ENCODE measurements around the gene PPP1R14B. TPM values are rescaled to one million over a fixed set of nuclear protein-coding genes. Genes with fewer than 3 reads are reported as not detected.

Gene PPP1R14B
- total and polyA plus RNA-seq, 2 of the 13 experiments (the other 11 are each of a cell fraction or from before 2014, with no cell fraction given) = 110 to 148 TPM

DNA sequence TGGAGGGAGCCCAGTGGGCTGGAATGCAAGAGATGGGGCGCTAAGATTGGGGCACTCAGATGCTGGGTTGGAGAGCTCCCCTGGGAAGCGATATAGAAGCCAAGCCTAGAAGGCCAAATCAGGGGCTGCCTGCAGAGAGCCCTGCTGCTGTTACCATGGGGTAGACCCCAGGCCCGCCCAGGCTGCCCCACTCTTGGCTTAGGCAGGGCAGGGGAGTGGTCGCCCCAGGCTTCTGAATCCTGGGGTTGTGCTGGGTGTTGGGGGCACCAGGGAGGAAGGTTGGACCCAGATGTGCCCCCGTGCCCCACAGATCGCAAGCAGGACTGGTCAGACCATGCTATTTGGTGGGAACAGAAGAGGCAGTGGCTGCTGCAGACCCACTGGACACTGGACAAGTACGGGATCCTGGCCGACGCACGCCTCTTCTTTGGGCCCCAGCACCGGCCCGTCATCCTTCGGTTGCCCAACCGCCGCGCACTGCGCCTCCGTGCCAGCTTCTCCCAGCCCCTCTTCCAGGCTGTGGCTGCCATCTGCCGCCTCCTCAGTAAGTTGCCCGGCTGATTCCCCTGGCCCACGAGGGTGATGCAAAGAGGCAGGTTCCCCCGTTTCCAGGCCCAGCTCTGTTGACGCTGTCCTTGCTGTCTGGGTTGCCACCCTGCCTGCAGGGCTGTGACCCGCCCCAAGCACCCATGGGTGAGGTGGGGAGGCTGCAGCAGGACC is 36.3 kb downstream of the PPP1R14B start (continued):
- TF ChIP-seq MIER2 (CRISPR knock-in tag; IDR thresholded peaks at IDR 0.05) = no peak

DNA sequence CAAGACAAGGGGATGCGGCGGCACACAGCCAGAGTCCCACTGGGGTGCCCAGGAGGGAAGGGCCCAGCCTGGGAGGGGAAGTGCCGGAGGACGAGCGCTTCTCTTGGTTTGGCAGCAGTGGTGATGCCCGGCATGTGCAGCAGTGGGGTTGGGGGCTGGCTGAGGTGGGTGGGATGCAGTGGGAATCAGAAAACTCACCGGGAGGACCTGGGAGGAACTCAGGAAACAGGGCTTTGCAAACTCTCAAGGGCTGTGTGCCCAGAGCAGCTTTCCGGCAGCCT is 37.2 kb downstream of the PPP1R14B start:
- intact Hi-C loops (cut with micrococcal nuclease; ENCODE audit: unreplicated experiment) = no loop called here
- no peak for TF ChIP-seq ZNF746 (CRISPR knock-in tag; IDR thresholded peaks at IDR 0.05)
- TF ChIP-seq, protein P1, sequence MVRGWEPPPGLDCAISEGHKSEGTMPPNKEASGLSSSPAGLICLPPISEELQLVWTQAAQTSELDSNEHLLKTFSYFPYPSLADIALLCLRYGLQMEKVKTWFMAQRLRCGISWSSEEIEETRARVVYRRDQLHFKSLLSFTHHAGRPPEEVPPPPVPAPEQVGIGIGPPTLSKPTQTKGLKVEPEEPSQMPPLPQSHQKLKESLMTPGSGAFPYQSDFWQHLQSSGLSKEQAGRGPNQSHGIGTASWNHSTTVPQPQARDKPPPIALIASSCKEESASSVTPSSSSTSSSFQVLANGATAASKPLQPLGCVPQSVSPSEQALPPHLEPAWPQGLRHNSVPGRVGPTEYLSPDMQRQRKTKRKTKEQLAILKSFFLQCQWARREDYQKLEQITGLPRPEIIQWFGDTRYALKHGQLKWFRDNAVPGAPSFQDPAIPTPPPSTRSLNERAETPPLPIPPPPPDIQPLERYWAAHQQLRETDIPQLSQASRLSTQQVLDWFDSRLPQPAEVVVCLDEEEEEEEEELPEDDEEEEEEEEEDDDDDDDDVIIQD (CRISPR knock-in tag; IDR thresholded peaks at IDR 0.05; ENCODE audit: low read depth) = no peak
- TF ChIP-seq ZZZ3 (CRISPR knock-in tag; IDR thresholded peaks at IDR 0.05; ENCODE audit: borderline replicate concordance) = no peak
- H3K27ac ChIP-seq (ENCODE audit: extremely low read length, insufficient read depth, low read length) = no peak overlapping the region
- H3K4me1 ChIP-seq (ENCODE audit: insufficient read depth, low read length) = peaks cover 17% of the 10 kb centered on the region
- 85% methylated on average over 7 of the region's 8 CpGs for WGBS (ENCODE audit: low lambda C conversion rate)
- BruUV-seq (replicated peaks) = no TSS peak
- ATAC-seq (peak; percentile 2; the same call in 1 of the 3 replicates), FAIRE-seq (no peak), DNase-seq (ENCODE audit: low spot score) (no peak)
- in situ Hi-C loops (cut with HindIII; ENCODE audit: extremely low pct_ligation_motif_present, low pct_unique_long_range_greater_than_20kb) = no loop called here
- no peaks in the 10 kb centered on the region for H3K9me3 ChIP-seq (ENCODE audit: low read length)
- CTCF ChIA-PET (ENCODE audit: low intra/inter-chr PET ratio, low total read pairs) = no interaction called here
- no peak overlapping the region for H2AFZ ChIP-seq (ENCODE audit: low read length)
- H3K27me3 ChIP-seq (ENCODE audit: control insufficient read depth in 1 of 2, insufficient read depth in 2 of 2, low read length in 2 of 2) = peaks cover 0 to 1% of the 10 kb centered on the region in 2 experiments; a peak in 1 of 5 replicates
- POLR2A ChIA-PET = interaction anchor here (1.2 kb wide), 1 partner anchor 32 kb away, joined by 3 read pairs; the partner anchor contains the start of gene FKBP2
- no peak overlapping the region for H3K4me2 ChIP-seq (ENCODE audit: low read depth, low read length)
- peaks cover 0 to 4% of the 10 kb centered on the region in 2 experiments; a peak in 2 of 5 replicates for H3K36me3 ChIP-seq (replicated peaks in 1 of 2; ENCODE audit: control insufficient read depth in 1 of 2, insufficient read depth in 2 of 2, low read length in 2 of 2)
- H3K79me2 ChIP-seq (ENCODE audit: insufficient read depth, low read length) = no peaks in the 10 kb centered on the region
- H3K9ac ChIP-seq (ENCODE audit: insufficient read depth, low read depth, low read length) = no peak overlapping the region
- 0 out of 2 replicates have a peak, but pooled peaks cover 2% of the 10 kb centered on the region for H4K20me1 ChIP-seq (ENCODE audit: insufficient read depth, low read length)
- no peak overlapping the region for H3K4me3 ChIP-seq (replicated peaks in 1 of 3; ENCODE audit: insufficient read depth in 1 of 3, low read depth in 2 of 3, low read length in 3 of 3)

Measured in HepG2 (cell line).